Prostate gland (tissue), 2 donors: Measurements from ENCODE around the gene TEX29.

ENCODE experiments used
- POLR2A ChIP-seq: fragments of 450-650 bp; IDR thresholded peaks from one replicate; pipeline ENCODE4 v1.6.1; 2016; ENCODE audit warnings: antibody characterized with exemption, mild to moderate bottlenecking
- TF ChIP-seq, protein P1 (sequence below), 4 experiments: fragments of 200-600 bp in 2 of 4; fragments of 450-650 bp in 2 of 4; sonication (generic) in 2 of 4; IDR thresholded peaks; 1 replicate in 3 of 4; 2 replicates in 1 of 4; pipeline ENCODE4 v1.5.1; 2016 to 2019; ENCODE audit warnings: antibody characterized with exemption in 4 of 4, mild to moderate bottlenecking in 2 of 4, moderate library complexity in 2 of 4

DNA sequence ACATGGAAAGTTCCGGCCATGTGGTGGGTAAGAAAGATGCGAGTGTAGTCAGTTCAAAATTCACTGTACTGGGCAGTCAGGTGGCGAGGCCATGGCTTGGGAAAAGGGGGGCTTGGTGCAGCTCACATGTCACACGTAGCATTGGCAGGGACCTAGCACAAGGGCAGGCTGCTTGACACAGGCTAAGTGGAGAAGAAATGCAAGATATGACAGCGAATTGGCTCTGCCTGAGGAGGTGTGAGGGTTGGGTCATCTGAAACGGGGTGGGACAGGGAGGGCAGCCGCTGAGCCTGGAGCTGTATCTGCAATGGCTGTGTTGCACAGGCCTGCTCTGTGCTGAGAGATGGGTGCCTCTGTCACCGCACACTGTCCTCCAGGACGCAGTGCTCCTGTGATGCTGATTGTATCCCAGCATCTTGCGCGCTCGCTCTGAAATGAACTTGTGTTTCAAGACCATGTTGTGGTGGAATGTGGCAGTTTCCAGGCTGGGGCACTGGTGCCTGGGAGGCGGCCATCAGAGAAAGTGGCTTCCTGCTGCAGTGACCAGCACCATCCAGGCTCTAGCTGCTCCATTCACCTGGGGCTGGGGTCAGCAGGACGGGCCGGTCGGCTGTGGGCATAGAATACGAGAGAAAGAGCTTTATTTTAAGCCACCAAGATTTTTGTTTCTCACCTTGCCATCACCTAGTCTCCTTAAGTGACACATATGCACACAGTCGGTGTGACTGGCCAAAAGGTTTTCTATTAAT lies 70.3 kb downstream of the TEX29 start:
- TF ChIP-seq, protein P1, sequence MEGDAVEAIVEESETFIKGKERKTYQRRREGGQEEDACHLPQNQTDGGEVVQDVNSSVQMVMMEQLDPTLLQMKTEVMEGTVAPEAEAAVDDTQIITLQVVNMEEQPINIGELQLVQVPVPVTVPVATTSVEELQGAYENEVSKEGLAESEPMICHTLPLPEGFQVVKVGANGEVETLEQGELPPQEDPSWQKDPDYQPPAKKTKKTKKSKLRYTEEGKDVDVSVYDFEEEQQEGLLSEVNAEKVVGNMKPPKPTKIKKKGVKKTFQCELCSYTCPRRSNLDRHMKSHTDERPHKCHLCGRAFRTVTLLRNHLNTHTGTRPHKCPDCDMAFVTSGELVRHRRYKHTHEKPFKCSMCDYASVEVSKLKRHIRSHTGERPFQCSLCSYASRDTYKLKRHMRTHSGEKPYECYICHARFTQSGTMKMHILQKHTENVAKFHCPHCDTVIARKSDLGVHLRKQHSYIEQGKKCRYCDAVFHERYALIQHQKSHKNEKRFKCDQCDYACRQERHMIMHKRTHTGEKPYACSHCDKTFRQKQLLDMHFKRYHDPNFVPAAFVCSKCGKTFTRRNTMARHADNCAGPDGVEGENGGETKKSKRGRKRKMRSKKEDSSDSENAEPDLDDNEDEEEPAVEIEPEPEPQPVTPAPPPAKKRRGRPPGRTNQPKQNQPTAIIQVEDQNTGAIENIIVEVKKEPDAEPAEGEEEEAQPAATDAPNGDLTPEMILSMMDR (IDR thresholded peaks at IDR 0.05) = no peak
- no peak for TF ChIP-seq POLR2A
